Ascending aorta (tissue), 2 donors: ENCODE results near the gene ARID3A. TPM values are rescaled to one million over a fixed set of nuclear protein-coding genes. Genes with fewer than 3 reads are reported as not detected.

Source experiments
- DNase-seq, 2 donors: peaks; one replicate each; pipeline ENCODE4 v3.0.0-alpha.2; 2019; ENCODE audit warnings: low spot score in 2 of 2
- H3K27ac ChIP-seq, 2 donors: fragments of 200-600 bp; sonication (generic); one replicate each; pipeline ENCODE4 v1.5.1; 2016 to 2017; ENCODE audit warnings: mild to moderate bottlenecking in 1 of 2
- H3K27me3 ChIP-seq: fragments of 200-600 bp; sonication (generic); one replicate; pipeline ENCODE4 v1.5.1; 2017
- H3K36me3 ChIP-seq, 2 donors: fragments of 200-600 bp; sonication (generic); one replicate each; pipeline ENCODE4 v1.5.1; 2016
- H3K4me1 ChIP-seq, 2 donors: fragments of 200-600 bp; sonication (generic); one replicate each; pipeline ENCODE4 v1.5.1; 2016 to 2017; ENCODE audit warnings: mild to moderate bottlenecking in 1 of 2
- H3K4me3 ChIP-seq, 2 donors: fragments of 200-600 bp; sonication (generic); one replicate each; pipeline ENCODE4 v1.5.1; 2016 to 2017; ENCODE audit warnings: mild to moderate bottlenecking in 1 of 2
- H3K9me3 ChIP-seq, 2 donors: fragments of 200-600 bp; sonication (generic); one replicate each; pipeline ENCODE4 v1.5.1; 2016
- intact Hi-C: fragments of 100-400 bp; cut with DNase I; formaldehyde crosslinking; loops from one replicate; pipeline ENCODE4 v1.15.1; 2023
- total RNA-seq: library from RNA; depleted of rRNA; stranded (reverse); fragments of >200 nt; gene quantifications from one replicate; pipeline ENCODE4 v1.1.0, GENCODE V29; 2016
- TF ChIP-seq, protein P1 (sequence below), 3 experiments: fragments of 200-600 bp in 2 of 3; fragments of 450-650 bp in 1 of 3; sonication (generic) in 2 of 3; IDR thresholded peaks; one replicate each; pipeline ENCODE4 v1.5.1; 2016 to 2019; ENCODE audit warnings: antibody characterized with exemption in 3 of 3, mild to moderate bottlenecking in 1 of 3, moderate library complexity in 1 of 3

The ARID3A gene
- total RNA-seq, 1 donor from 2014 or later = 55.3 TPM

DNA sequence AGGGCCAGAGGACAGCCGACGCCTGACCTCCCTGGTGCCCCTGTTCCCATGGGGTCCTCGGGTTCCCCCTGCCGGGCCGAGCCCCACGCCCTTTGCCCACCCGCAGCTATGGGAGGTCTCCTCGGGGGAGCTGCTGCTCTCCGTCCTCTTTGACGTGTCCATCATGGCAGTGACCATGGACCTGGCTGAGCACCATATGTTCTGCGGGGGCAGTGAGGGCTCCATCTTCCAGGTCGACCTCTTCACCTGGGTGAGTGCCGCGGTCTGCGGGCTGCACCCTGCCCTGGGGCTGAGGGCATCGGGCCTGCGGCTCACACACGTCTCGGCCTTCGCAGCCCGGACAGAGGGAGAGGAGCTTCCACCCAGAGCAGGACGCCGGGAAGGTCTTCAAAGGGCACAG, 64.9 kb downstream of the ARID3A start:
- Histone ChIP-seq H3K27ac (no peak overlapping the region), H3K4me3 (no peak overlapping the region)
- intact Hi-C loops = no loop called here

GRCh38 chr19:991174-991931, 65.5 kb downstream of the ARID3A start:
- Histone ChIP-seq H3K27me3 (peaks cover 11% of the 10 kb centered on the region), H3K9me3 (no peaks in the 10 kb centered on the region), H3K36me3 (peaks cover 28 to 70% of the 10 kb centered on the region in 2 donors), H3K4me1 (peaks cover 0 to 4% of the 10 kb centered on the region in 2 donors), H3K4me3 (no peak overlapping the region), H3K27ac (no peak overlapping the region)
- intact Hi-C loops = no loop called here
- DNase-seq = no peak
- TF ChIP-seq, protein P1, sequence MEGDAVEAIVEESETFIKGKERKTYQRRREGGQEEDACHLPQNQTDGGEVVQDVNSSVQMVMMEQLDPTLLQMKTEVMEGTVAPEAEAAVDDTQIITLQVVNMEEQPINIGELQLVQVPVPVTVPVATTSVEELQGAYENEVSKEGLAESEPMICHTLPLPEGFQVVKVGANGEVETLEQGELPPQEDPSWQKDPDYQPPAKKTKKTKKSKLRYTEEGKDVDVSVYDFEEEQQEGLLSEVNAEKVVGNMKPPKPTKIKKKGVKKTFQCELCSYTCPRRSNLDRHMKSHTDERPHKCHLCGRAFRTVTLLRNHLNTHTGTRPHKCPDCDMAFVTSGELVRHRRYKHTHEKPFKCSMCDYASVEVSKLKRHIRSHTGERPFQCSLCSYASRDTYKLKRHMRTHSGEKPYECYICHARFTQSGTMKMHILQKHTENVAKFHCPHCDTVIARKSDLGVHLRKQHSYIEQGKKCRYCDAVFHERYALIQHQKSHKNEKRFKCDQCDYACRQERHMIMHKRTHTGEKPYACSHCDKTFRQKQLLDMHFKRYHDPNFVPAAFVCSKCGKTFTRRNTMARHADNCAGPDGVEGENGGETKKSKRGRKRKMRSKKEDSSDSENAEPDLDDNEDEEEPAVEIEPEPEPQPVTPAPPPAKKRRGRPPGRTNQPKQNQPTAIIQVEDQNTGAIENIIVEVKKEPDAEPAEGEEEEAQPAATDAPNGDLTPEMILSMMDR (IDR thresholded peaks at IDR 0.05) = no peak

More for the DNA sequence above, 64.9 kb downstream of the ARID3A start:
- H3K4me1 ChIP-seq = no peaks in the 10 kb centered on the region
- DNase-seq = no peak
- peaks cover 28 to 76% of the 10 kb centered on the region in 2 donors for H3K36me3 ChIP-seq
- H3K9me3 ChIP-seq = no peaks in the 10 kb centered on the region
- peaks cover 5% of the 10 kb centered on the region for H3K27me3 ChIP-seq
- TF ChIP-seq, protein P1 (IDR thresholded peaks at IDR 0.05) = no peak

DNA sequence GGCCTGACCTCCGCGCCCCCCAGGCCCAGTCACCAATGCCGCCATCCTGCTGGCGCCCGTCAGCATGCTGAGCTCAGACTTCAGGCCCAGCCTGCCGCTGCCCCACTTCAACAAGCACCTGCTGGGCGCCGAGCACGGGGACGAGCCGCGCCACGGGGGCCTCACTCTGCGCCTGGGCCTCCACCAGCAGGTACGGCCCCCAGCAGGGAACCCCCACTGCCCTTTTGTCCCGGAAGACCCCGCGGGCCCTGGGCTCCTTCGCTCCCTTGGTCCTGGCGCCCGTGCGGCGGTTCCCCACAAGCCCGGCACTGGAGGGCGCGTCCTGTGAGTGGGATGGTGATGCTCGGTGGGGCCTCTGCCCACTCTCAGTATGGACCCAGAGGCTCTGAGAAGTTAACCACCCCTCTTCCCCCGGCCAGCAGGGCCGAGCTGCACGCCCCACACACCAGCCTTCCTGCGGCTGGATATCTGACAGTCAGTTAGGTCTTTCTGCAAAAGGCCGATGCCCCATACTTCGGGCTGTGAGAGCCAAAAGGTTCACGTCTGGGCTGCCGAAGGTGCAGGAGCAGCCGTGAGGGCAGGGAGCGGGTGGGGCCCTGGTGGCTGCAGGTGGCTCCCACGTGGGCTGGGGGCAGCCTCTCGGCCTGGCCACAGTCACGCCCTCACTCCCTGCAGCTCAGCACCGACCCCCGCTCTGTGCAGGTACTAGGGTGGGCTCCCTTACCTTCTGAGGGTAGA, 66.3 kb downstream of the ARID3A start:
- no peak for DNase-seq
- Histone ChIP-seq H3K36me3 (peaks cover 21 to 62% of the 10 kb centered on the region in 2 donors), H3K9me3 (no peaks in the 10 kb centered on the region), H3K4me1 (peaks cover 0 to 4% of the 10 kb centered on the region in 2 donors), H3K27ac (no peak overlapping the region), H3K4me3 (no peak overlapping the region), H3K27me3 (peaks cover 11% of the 10 kb centered on the region)
- TF ChIP-seq, protein P1 (IDR thresholded peaks at IDR 0.05) = no peak
- intact Hi-C loops = no loop called here

GRCh38 chr19:992670-993055, 66.8 kb downstream of the ARID3A start:
- Histone ChIP-seq H3K4me3 (no peak overlapping the region), H3K9me3 (no peaks in the 10 kb centered on the region), H3K36me3 (peaks cover 20 to 61% of the 10 kb centered on the region in 2 donors), H3K4me1 (peaks cover 0 to 4% of the 10 kb centered on the region in 2 donors), H3K27ac (no peak overlapping the region), H3K27me3 (peaks cover 11% of the 10 kb centered on the region)
- TF ChIP-seq, protein P1 (IDR thresholded peaks at IDR 0.05) = no peak
- intact Hi-C loops = no loop called here
- no peak for DNase-seq

DNA sequence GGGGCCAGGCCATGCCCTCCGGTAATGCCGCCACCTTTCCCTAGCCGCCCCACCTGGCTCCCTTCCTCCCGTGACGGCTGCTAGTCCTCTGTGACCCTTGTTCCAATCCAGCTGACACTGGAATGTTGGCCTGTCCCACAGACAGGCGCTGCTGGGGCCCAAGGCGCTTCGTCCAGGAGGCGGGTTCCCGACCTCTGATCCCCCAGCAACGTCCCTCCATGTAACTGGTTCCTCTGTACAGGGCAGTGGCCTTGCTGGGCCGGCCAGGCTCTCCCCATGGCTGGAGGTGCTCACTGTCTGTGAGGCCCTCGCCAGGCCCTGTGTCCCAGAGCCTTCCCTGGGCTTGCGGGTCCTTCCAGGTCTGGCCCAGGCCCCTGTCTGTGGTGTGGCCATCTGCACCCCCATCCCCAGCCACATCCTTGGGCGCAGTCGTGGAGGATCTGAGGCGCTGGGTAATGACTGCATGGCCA, 67.6 kb downstream of the ARID3A start:
- intact Hi-C loops = no loop called here
- no peaks in the 10 kb centered on the region for H3K9me3 ChIP-seq
- no peak overlapping the region for H3K4me3 ChIP-seq

More for the DNA sequence above, 67.6 kb downstream of the ARID3A start:
- Histone ChIP-seq H3K36me3 (peaks cover 20 to 56% of the 10 kb centered on the region in 2 donors), H3K4me1 (peaks cover 0 to 4% of the 10 kb centered on the region in 2 donors), H3K27ac (no peak overlapping the region), H3K27me3 (peaks cover 11% of the 10 kb centered on the region)
- TF ChIP-seq, protein P1 (IDR thresholded peaks at IDR 0.05) = no peak
- DNase-seq = no peak
